ENCODE measurements around the gene DPAGT1.

DNA sequence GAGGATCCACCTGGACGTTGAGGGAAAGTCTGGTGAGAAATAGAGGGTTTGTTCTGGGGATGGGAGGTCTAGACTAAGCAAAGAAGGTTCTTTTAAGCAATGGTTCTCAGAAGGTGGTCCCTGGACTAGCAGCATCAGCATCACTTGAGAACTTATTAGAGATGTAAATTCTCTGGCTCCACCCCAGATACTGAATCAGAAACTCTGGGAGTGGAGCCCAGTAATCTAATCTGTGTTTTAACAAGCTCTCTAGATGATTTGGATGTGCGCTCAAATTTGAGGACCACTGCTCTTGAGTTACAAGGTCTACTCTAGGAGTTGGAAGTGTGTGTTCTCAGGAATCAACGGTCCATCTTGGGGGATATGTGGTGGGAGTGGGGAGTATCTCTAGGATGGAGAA, 43.9 kb upstream of the DPAGT1 start:
- TF ChIP-seq, protein P1, sequence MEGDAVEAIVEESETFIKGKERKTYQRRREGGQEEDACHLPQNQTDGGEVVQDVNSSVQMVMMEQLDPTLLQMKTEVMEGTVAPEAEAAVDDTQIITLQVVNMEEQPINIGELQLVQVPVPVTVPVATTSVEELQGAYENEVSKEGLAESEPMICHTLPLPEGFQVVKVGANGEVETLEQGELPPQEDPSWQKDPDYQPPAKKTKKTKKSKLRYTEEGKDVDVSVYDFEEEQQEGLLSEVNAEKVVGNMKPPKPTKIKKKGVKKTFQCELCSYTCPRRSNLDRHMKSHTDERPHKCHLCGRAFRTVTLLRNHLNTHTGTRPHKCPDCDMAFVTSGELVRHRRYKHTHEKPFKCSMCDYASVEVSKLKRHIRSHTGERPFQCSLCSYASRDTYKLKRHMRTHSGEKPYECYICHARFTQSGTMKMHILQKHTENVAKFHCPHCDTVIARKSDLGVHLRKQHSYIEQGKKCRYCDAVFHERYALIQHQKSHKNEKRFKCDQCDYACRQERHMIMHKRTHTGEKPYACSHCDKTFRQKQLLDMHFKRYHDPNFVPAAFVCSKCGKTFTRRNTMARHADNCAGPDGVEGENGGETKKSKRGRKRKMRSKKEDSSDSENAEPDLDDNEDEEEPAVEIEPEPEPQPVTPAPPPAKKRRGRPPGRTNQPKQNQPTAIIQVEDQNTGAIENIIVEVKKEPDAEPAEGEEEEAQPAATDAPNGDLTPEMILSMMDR (IDR thresholded peaks at IDR 0.05), result no peak
- TF ChIP-seq SP1 (CRISPR knock-in tag; conservative IDR thresholded peaks at IDR 0.05), result no peak
- TF ChIP-seq, protein P2, sequence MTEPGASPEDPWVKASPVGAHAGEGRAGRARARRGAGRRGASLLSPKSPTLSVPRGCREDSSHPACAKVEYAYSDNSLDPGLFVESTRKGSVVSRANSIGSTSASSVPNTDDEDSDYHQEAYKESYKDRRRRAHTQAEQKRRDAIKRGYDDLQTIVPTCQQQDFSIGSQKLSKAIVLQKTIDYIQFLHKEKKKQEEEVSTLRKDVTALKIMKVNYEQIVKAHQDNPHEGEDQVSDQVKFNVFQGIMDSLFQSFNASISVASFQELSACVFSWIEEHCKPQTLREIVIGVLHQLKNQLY (CRISPR knock-in tag; IDR thresholded peaks at IDR 0.05), result no peak
- no peak for TF ChIP-seq FOXP1 (CRISPR knock-in tag; IDR thresholded peaks at IDR 0.05; ENCODE audit: borderline replicate concordance)
- TF ChIP-seq, protein P3, sequence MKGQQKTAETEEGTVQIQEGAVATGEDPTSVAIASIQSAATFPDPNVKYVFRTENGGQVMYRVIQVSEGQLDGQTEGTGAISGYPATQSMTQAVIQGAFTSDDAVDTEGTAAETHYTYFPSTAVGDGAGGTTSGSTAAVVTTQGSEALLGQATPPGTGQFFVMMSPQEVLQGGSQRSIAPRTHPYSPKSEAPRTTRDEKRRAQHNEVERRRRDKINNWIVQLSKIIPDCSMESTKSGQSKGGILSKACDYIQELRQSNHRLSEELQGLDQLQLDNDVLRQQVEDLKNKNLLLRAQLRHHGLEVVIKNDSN (CRISPR knock-in tag; IDR thresholded peaks at IDR 0.05), result no peak
- no peak for TF ChIP-seq NR1H2 (CRISPR knock-in tag; IDR thresholded peaks at IDR 0.05)
- TF ChIP-seq FOXK1 (CRISPR knock-in tag; IDR thresholded peaks at IDR 0.05), result no peak

Data from WTC11 (cell line).